H9 (cell line): ENCODE measurements around the gene TLR5. TPM values are rescaled to one million over a fixed set of nuclear protein-coding genes. Genes with fewer than 3 reads are reported as not detected.

Experiments
- DNase-seq: peaks from one replicate; pipeline ENCODE4 v3.0.0-alpha.2; 2017
- H2AFZ ChIP-seq: one replicate; pipeline ENCODE4 v1.6.1; 2013; ENCODE audit warnings: mild to moderate bottlenecking, low read length, control low read depth, moderate library complexity
- H2AK5ac ChIP-seq: 2 replicates; pipeline ENCODE4 v1.6.1; 2013; ENCODE audit warnings: low read length, control low read depth, mixed read lengths; ENCODE audit not compliant: insufficient read length
- H2BK120ac ChIP-seq: one replicate; pipeline ENCODE4 v1.6.1; 2013; ENCODE audit warnings: low read depth, mild to moderate bottlenecking, low read length, control low read depth, inconsistent platforms; ENCODE audit not compliant: poor library complexity, severe bottlenecking
- H2BK12ac ChIP-seq: 2 replicates; pipeline ENCODE4 v1.6.1; 2013; ENCODE audit warnings: low read length, control low read depth, mixed read lengths, low read depth; ENCODE audit not compliant: insufficient read length
- H2BK15ac ChIP-seq: 2 replicates; pipeline ENCODE4 v1.6.1; 2013; ENCODE audit warnings: low read depth, low read length, control low read depth
- H2BK20ac ChIP-seq: one replicate; pipeline ENCODE4 v1.6.1; 2013; ENCODE audit warnings: low read depth, mild to moderate bottlenecking, low read length, control low read depth, inconsistent platforms; ENCODE audit not compliant: poor library complexity, severe bottlenecking
- H2BK5ac ChIP-seq: 2 replicates; pipeline ENCODE4 v1.6.1; 2013; ENCODE audit warnings: low read length, control low read depth, mixed read lengths; ENCODE audit not compliant: insufficient read length
- H3K14ac ChIP-seq: 2 replicates; pipeline ENCODE4 v1.6.1; 2013; ENCODE audit warnings: low read length, control low read depth; ENCODE audit not compliant: insufficient read depth
- H3K18ac ChIP-seq: 2 replicates; pipeline ENCODE4 v1.6.1; 2013; ENCODE audit warnings: low read depth, mild to moderate bottlenecking, mixed read lengths, low read length, control low read depth; ENCODE audit not compliant: insufficient read length
- H3K23ac ChIP-seq: 2 replicates; pipeline ENCODE4 v1.6.1; 2013; ENCODE audit warnings: low read length, control low read depth, mixed read lengths, low read depth; ENCODE audit not compliant: insufficient read length
- H3K23me2 ChIP-seq: 2 replicates; pipeline ENCODE4 v1.6.1; 2013; ENCODE audit warnings: low read depth, mild to moderate bottlenecking, mixed read lengths, low read length, control low read depth; ENCODE audit not compliant: insufficient read length, poor library complexity, severe bottlenecking
- H3K27ac ChIP-seq: 2 replicates; pipeline ENCODE4 v1.5.1; 2013; ENCODE audit warnings: low read length, control low read depth, mixed read lengths, low read depth; ENCODE audit not compliant: insufficient read length
- H3K27me3 ChIP-seq: 2 replicates; pipeline ENCODE4 v1.6.1; 2013; ENCODE audit warnings: low read length, control low read depth, inconsistent platforms; ENCODE audit not compliant: insufficient read depth
- H3K4ac ChIP-seq: 2 replicates; pipeline ENCODE4 v1.6.1; 2013; ENCODE audit warnings: low read depth, mild to moderate bottlenecking, control low read depth, inconsistent platforms, low read length, moderate library complexity
- H3K4me1 ChIP-seq: 2 replicates; pipeline ENCODE4 v1.6.1; 2013; ENCODE audit warnings: low read length, control low read depth, inconsistent platforms; ENCODE audit not compliant: insufficient read depth
- H3K4me2 ChIP-seq: 2 replicates; pipeline ENCODE4 v1.6.1; 2013; ENCODE audit warnings: low read length, control low read depth, mixed read lengths; ENCODE audit not compliant: insufficient read length, insufficient read depth
- H3K56ac ChIP-seq: 2 replicates; pipeline ENCODE4 v1.6.1; 2013; ENCODE audit warnings: low read depth, mild to moderate bottlenecking, mixed read lengths, low read length, control low read depth; ENCODE audit not compliant: insufficient read length
- H3K79me1 ChIP-seq: 2 replicates; pipeline ENCODE4 v1.6.1; 2013; ENCODE audit warnings: low read depth, mild to moderate bottlenecking, moderate library complexity, low read length, control low read depth, inconsistent platforms; ENCODE audit not compliant: insufficient read depth, poor library complexity, severe bottlenecking
- H3K79me2 ChIP-seq: 2 replicates; pipeline ENCODE4 v1.6.1; 2013; ENCODE audit warnings: low read length, control low read depth, inconsistent platforms; ENCODE audit not compliant: insufficient read depth
- H3K9ac ChIP-seq: 2 replicates; pipeline ENCODE4 v1.6.1; 2013; ENCODE audit warnings: low read length, control low read depth, mixed read lengths; ENCODE audit not compliant: insufficient read length; ENCODE audit errors: extremely low read depth
- H3K9me3 ChIP-seq: one replicate; pipeline ENCODE4 v1.6.1; 2013; ENCODE audit warnings: low read depth, low read length, inconsistent platforms; ENCODE audit not compliant: control insufficient read depth
- H3T11ph ChIP-seq: one replicate; pipeline ENCODE4 v1.6.1; 2013; ENCODE audit warnings: mild to moderate bottlenecking, low read length, control low read depth, inconsistent platforms
- H4K20me1 ChIP-seq: one replicate; pipeline ENCODE4 v1.6.1; 2013; ENCODE audit not compliant: control insufficient read depth, insufficient read length, insufficient read depth
- H4K5ac ChIP-seq: 2 replicates; pipeline ENCODE4 v1.6.1; 2013; ENCODE audit warnings: low read depth, mild to moderate bottlenecking, mixed read lengths, low read length, control low read depth; ENCODE audit not compliant: insufficient read length
- H4K8ac ChIP-seq: replicated peaks from 2 replicates; pipeline ENCODE4 v1.6.1; 2013; ENCODE audit warnings: low read length, control low read depth, mixed read lengths, low read depth; ENCODE audit not compliant: insufficient read length
- H4K91ac ChIP-seq: 2 replicates; pipeline ENCODE4 v1.6.1; 2013; ENCODE audit warnings: low read depth, mild to moderate bottlenecking, moderate library complexity, mixed read lengths, low read length, control low read depth; ENCODE audit not compliant: insufficient read length
- H3K27ac Mint-ChIP-seq, 3 experiments: 2 replicates in 2 of 3; 3 replicates in 1 of 3; pipeline ENCODE4 v1.8.0; 2020 to 2021; ENCODE audit warnings: mixed read lengths in 3 of 3, mild to moderate bottlenecking in 1 of 3, moderate library complexity in 1 of 3
- H3K27me3 Mint-ChIP-seq: 2 replicates; pipeline ENCODE4 v1.8.0; 2021; ENCODE audit warnings: low read depth, mild to moderate bottlenecking, moderate library complexity, mixed read lengths
- H3K36me3 Mint-ChIP-seq, 3 experiments: 2 replicates in 2 of 3; 3 replicates in 1 of 3; pipeline ENCODE4 v1.8.0; 2020 to 2021; ENCODE audit warnings: low read depth in 3 of 3, mixed read lengths in 3 of 3; ENCODE audit not compliant: insufficient read depth in 1 of 3
- H3K4me1 Mint-ChIP-seq, 2 experiments: 2 replicates each; pipeline ENCODE4 v1.8.0; 2020; ENCODE audit warnings: mixed read lengths in 2 of 2
- H3K4me3 Mint-ChIP-seq, 2 experiments: 2 replicates in 1 of 2; 3 replicates in 1 of 2; pipeline ENCODE4 v1.8.0; 2020 to 2021; ENCODE audit warnings: mild to moderate bottlenecking in 2 of 2, mixed read lengths in 2 of 2, moderate library complexity in 1 of 2
- H3K9me3 Mint-ChIP-seq, 2 experiments: 2 replicates in 1 of 2; 3 replicates in 1 of 2; pipeline ENCODE4 v1.8.0; 2020; ENCODE audit warnings: mild to moderate bottlenecking in 2 of 2, mixed read lengths in 2 of 2, moderate library complexity in 1 of 2
- CTCF ChIP-seq: fragments of 200-600 bp; sonication (generic); conservative IDR thresholded peaks from 3 replicates; pipeline ENCODE4 v1.8.0; 2021; ENCODE audit warnings: antibody characterized with exemption, mild to moderate bottlenecking
- WGBS: extraction: QIAGEN DNeasy Blood & Tissue Kit; methylation state at CpG from one replicate; pipeline ENCODE4 v1.1.7; 2013; ENCODE audit warnings: missing lambda C conversion rate, low lambda C conversion rate, mixed read lengths; ENCODE audit not compliant: insufficient read length; ENCODE audit errors: extremely low coverage; 5-methylcytosine and 5-hydroxymethylcytosine counted together
- total RNA-seq: library from RNA; stranded (reverse); gene quantifications from 2 replicates; pipeline ENCODE4 v1.2.1, GENCODE V29; 2021

Gene TLR5
- total RNA-seq, 1 experiment from 2014 or later: not detected

- no peak overlapping the region for H2BK15ac ChIP-seq
- no peak overlapping the region for H3K4me2 ChIP-seq
- H3K9me3 ChIP-seq: no peaks in the 10 kb centered on the region
- H2BK120ac ChIP-seq: no peak overlapping the region
- no peak overlapping the region for H3K9ac ChIP-seq
- H3K27me3 Mint-ChIP-seq: peaks cover 5% of the 10 kb centered on the region
- H3K4me3 Mint-ChIP-seq: no peak overlapping the region
- H4K5ac ChIP-seq: no peak overlapping the region
- H4K20me1 ChIP-seq: no peaks in the 10 kb centered on the region
- H3K4ac ChIP-seq: no peak overlapping the region
- no peak overlapping the region for H2AFZ ChIP-seq
- H3T11ph ChIP-seq: no peak overlapping the region
- H3K23me2 ChIP-seq: no peaks in the 10 kb centered on the region
- no peaks in the 10 kb centered on the region for H3K9me3 Mint-ChIP-seq
- no peak overlapping the region for H3K14ac ChIP-seq
- H2BK12ac ChIP-seq: no peak overlapping the region
- H3K79me2 ChIP-seq: no peaks in the 10 kb centered on the region
- H3K4me1 ChIP-seq: peaks cover 3% of the 10 kb centered on the region; the same call in 1 of the 2 replicates
- H3K23ac ChIP-seq: no peak overlapping the region
- H3K27ac Mint-ChIP-seq: peak overlapping the region in 1 of 3 experiments; percentile 57; a peak in 2 of 7 replicates
- no peaks in the 10 kb centered on the region for H3K79me1 ChIP-seq
- no peaks in the 10 kb centered on the region; a peak in 1 of 7 replicates for H3K36me3 Mint-ChIP-seq
- H2BK5ac ChIP-seq: no peak overlapping the region
- H3K27ac ChIP-seq: no peak overlapping the region
- no peaks in the 10 kb centered on the region for H3K27me3 ChIP-seq
- no peak overlapping the region for H4K91ac ChIP-seq
- DNase-seq: peak; percentile 64
- no peak overlapping the region for H3K18ac ChIP-seq
- WGBS: no CpG with 5 or more reads among the region's 16 CpGs
- H3K4me1 Mint-ChIP-seq: peaks cover 29 to 34% of the 10 kb centered on the region in 2 experiments
- TF ChIP-seq CTCF: peak; percentile 42
- no peak overlapping the region for H4K8ac ChIP-seq
- H3K56ac ChIP-seq: no peak overlapping the region
- H2BK20ac ChIP-seq: no peak overlapping the region
- no peak overlapping the region for H2AK5ac ChIP-seq
These were observed 65.7 kb downstream of the TLR5 start for GRCh38 chr1:223077247-223077833.
